K562 (cell line): ENCODE data around the gene SIKE1. TPM values are rescaled to one million over a fixed set of nuclear protein-coding genes. Genes with fewer than 3 reads are reported as not detected.

Experiments
- BDP1 ChIP-seq: IDR thresholded peaks from 3 replicates; pipeline ENCODE4 v1.6.1; 2011; ENCODE audit not compliant: insufficient read length, insufficient read depth
- DDX20 ChIP-seq: fragments of 450-650 bp; IDR thresholded peaks from 2 replicates; pipeline ENCODE4 v1.6.1; 2016; ENCODE audit warnings: missing genetic modification characterization, low read depth, mild to moderate bottlenecking, missing compliant biosample characterization, moderate library complexity
- GABPA ChIP-seq: fragments of 200-800 bp; sonication (Bioruptor generic); conservative IDR thresholded peaks from 2 replicates; pipeline ENCODE4 v1.6.1; 2016; ENCODE audit warnings: low read depth, missing genetic modification characterization, missing compliant biosample characterization
- IRF2 ChIP-seq: sonication (generic); formaldehyde crosslinking; IDR thresholded peaks from 2 replicates; pipeline ENCODE4 v1.8.1; 2022; ENCODE audit warnings: mild to moderate bottlenecking, missing genetic modification reagents
- KLF6 ChIP-seq: fragments of 250-450 bp; sonication (Bioruptor Pico); IDR thresholded peaks from 2 replicates; pipeline ENCODE4 v1.4.0; 2020; ENCODE audit warnings: mild to moderate bottlenecking, moderate library complexity, borderline replicate concordance
- MYC ChIP-seq, 2 experiments: fragments of 250-450 bp in 1 of 2; sonication (Bioruptor Pico) in 1 of 2; IDR thresholded peaks; 2 replicates each; pipeline versions ENCODE4 v1.5.1 to v1.6.1; 2012 to 2021; ENCODE audit warnings: low read depth in 2 of 2, borderline replicate concordance in 1 of 2, improper control_type of control experiment in 1 of 2, low read length in 1 of 2, mild to moderate bottlenecking in 1 of 2, moderate library complexity in 1 of 2
- NR2C2 ChIP-seq, 2 experiments: fragments of 200-800 bp in 1 of 2; sonication (Bioruptor generic) in 1 of 2; sonication (generic) in 1 of 2; formaldehyde crosslinking in 1 of 2; IDR thresholded peaks; 2 replicates each; pipeline versions ENCODE4 v1.6.1 to v1.8.0; 2016 to 2022; ENCODE audit warnings: mild to moderate bottlenecking in 1 of 2, missing compliant biosample characterization in 1 of 2, missing genetic modification characterization in 1 of 2, missing genetic modification reagents in 1 of 2
- NUFIP1 ChIP-seq: fragments of 450-650 bp; IDR thresholded peaks from 2 replicates; pipeline ENCODE4 v1.6.1; 2018; ENCODE audit not compliant: partially characterized antibody
- PHB2 ChIP-seq: fragments of 450-650 bp; IDR thresholded peaks from 2 replicates; pipeline ENCODE4 v1.6.1; 2017; ENCODE audit warnings: low read depth
- RAD51 ChIP-seq: fragments of 450-650 bp; IDR thresholded peaks from 2 replicates; pipeline ENCODE4 v1.7.1; 2016; ENCODE audit warnings: low read depth, mild to moderate bottlenecking, borderline replicate concordance
- RBM17 ChIP-seq: fragments of 200-400 bp; formaldehyde crosslinking; IDR thresholded peaks from 2 replicates; pipeline ENCODE4 v1.6.1; 2017; ENCODE audit warnings: low read depth, mild to moderate bottlenecking, low read length, borderline replicate concordance
- SAFB ChIP-seq: fragments of 200-400 bp; formaldehyde crosslinking; IDR thresholded peaks from 2 replicates; pipeline ENCODE4 v1.6.1; 2017; ENCODE audit warnings: low read depth, low read length, borderline replicate concordance
- SIRT6 ChIP-seq: IDR thresholded peaks from one replicate; pipeline ENCODE4 v1.6.1; 2012; ENCODE audit warnings: low read depth, mild to moderate bottlenecking, control low read depth, inconsistent platforms, low read length, moderate library complexity
- SIX5 ChIP-seq, 2 experiments: IDR thresholded peaks; 2 replicates each; pipeline ENCODE4 v1.6.1; 2011; ENCODE audit warnings: low read length in 2 of 2, borderline replicate concordance in 1 of 2, low read depth in 1 of 2, mild to moderate bottlenecking in 1 of 2, moderate library complexity in 1 of 2; ENCODE audit not compliant: insufficient read depth in 1 of 2
- SP1 ChIP-seq: sonication (generic); formaldehyde crosslinking; IDR thresholded peaks from 2 replicates; pipeline ENCODE4 v1.8.1; 2022; ENCODE audit warnings: mild to moderate bottlenecking, missing genetic modification reagents
- STAG1 ChIP-seq: sonication (generic); formaldehyde crosslinking; IDR thresholded peaks from 2 replicates; pipeline ENCODE4 v1.5.0; 2020; ENCODE audit warnings: missing genetic modification reagents, borderline replicate concordance
- TAF15 ChIP-seq: fragments of 200-400 bp; formaldehyde crosslinking; IDR thresholded peaks from 2 replicates; pipeline ENCODE4 v1.6.1; 2017; ENCODE audit warnings: mild to moderate bottlenecking, low read depth, low read length, moderate library complexity
- TARDBP ChIP-seq: fragments of 450-650 bp; IDR thresholded peaks from 2 replicates; pipeline ENCODE4 v1.6.1; 2016
- ZBED1 ChIP-seq: IDR thresholded peaks from 2 replicates; pipeline ENCODE4 v1.6.1; 2014
- ZBTB1 ChIP-seq: sonication (generic); formaldehyde crosslinking; IDR thresholded peaks from 2 replicates; pipeline ENCODE4 v1.8.1; 2023; ENCODE audit warnings: missing genetic modification reagents, low read depth, mild to moderate bottlenecking, borderline replicate concordance
- ZKSCAN1 ChIP-seq: fragments of 150-350 bp; IDR thresholded peaks from 2 replicates; pipeline ENCODE4 v1.6.1; 2016; ENCODE audit warnings: low read depth, low read length
- ZNF3 ChIP-seq: fragments of 250-450 bp; sonication (Bioruptor Pico); IDR thresholded peaks from 2 replicates; pipeline ENCODE4 v1.5.0; 2021; ENCODE audit warnings: mild to moderate bottlenecking, moderate library complexity
- ZNF316 ChIP-seq: fragments of 450-650 bp; IDR thresholded peaks from 2 replicates; pipeline ENCODE4 v1.6.1; 2016
- ZZZ3 ChIP-seq: fragments of 450-650 bp; IDR thresholded peaks from 2 replicates; pipeline ENCODE4 v1.6.1; 2016; ENCODE audit warnings: antibody characterized with exemption, mild to moderate bottlenecking, moderate library complexity
- polyA plus RNA-seq, 8 experiments: library from polyadenylated mRNA; depleted of rRNA in 4 of 8; stranded (reverse) in 5 of 8; unstranded in 3 of 8; fragments of >200 nt; fragmentation: Nextera tagmentation in 2 of 8; fragmentation: Illumina TruSeq in 1 of 8; extraction: Ambion mirVana in 2 of 8; extraction: Trizol in 1 of 8; gene quantifications; 2 replicates each; pipeline versions ENCODE4 v1.2.1 to v1.2.3, GENCODE V29; 2011 to 2014; ENCODE audit warnings: inconsistent platforms in 1 of 8, missing spikeins in 1 of 8
- total RNA-seq, 7 experiments: library from RNA; depleted of rRNA in 6 of 7; stranded (reverse); fragments of >200 nt in 6 of 7; fragmentation: Illumina TruSeq in 2 of 7; extraction: Trizol in 2 of 7; gene quantifications; 2 replicates each; pipeline versions ENCODE4 v1.2.1 to v1.2.3, GENCODE V29; 2011 to 2021; ENCODE audit warnings: low replicate concordance in 1 of 7
- TF ChIP-seq, protein P1 (sequence below): sonication (generic); formaldehyde crosslinking; IDR thresholded peaks from 2 replicates; pipeline ENCODE4 v1.8.1; 2022; ENCODE audit warnings: missing genetic modification reagents
- TF ChIP-seq, protein P2 (sequence below): sonication (generic); formaldehyde crosslinking; IDR thresholded peaks from 2 replicates; pipeline ENCODE4 v1.5.0; 2020; ENCODE audit warnings: missing genetic modification reagents
- TF ChIP-seq, protein P3 (sequence below): fragments of 250-450 bp; sonication (Bioruptor Pico); IDR thresholded peaks from 2 replicates; pipeline ENCODE4 v1.8.0; 2021; ENCODE audit warnings: moderate library complexity, mild to moderate bottlenecking, inconsistent platforms

Gene SIKE1
- total and polyA plus RNA-seq, 9 of the 15 experiments (the other 6 are each of a cell fraction or from before 2014, with no cell fraction given): 21.8 to 144 (median 76.3) TPM

DNA sequence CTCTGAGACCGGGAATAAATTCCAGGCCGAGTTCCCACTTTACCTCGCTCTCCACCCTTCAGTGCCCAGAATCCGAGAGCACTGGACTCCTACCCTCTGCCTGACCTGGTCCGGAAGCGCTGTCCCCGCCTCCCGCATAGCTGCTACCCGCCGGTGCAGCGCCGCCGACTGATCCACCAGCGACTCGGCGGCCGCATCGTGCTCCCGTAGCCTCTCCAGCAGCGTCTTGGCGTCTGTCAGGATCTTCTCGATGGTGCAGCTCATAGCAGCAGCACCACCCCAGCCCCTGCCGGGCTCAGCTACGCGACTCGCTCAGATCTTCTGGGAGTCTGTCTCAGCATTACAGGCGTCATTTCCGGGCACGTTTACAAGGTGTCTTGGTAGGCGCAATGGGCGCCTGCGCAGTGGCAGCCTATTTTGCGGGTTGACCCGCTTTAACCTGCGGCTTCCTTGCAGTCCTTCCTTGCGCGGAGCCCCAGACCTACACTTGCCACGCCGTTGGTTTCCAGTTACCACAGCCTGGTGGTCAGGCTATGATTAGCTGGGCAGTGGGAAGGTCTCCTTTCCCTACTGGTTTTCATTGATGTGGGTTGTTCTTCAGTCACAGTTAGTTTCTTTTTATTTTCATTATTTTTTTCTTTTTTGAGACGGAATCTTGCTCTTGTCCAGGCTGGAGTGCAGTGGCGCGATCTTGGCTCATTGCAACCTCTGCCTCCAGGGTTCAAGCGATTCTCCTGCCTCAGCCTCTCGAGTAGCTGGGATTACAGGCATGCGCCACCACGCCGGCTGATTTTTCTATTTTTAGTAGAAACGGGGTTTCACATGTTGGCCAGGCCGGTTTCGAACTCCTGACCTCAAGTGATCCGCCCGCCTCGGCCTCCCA lies at the start of gene SIKE1 (continued):
- TF ChIP-seq ZBTB1 (CRISPR knock-in tag) (peak; percentile 35; the same call in 1 of the 2 replicates), SP1 (CRISPR knock-in tag) (no peak), SIX5 (IDR thresholded peaks at IDR 0.05; ENCODE audit: borderline replicate concordance in 1 of 2, insufficient read depth in 1 of 2, low read depth in 1 of 2, low read length in 2 of 2) (peak in 1 of 2 experiments; percentile 15; a peak in 1 of 4 replicates), STAG1 (no peak), NR2C2 (CRISPR knock-in tag; IDR thresholded peaks at IDR 0.05) (no peak), NR2C2 (tag; IDR thresholded peaks at IDR 0.05) (peak; percentile 87), DDX20 (no peak), KLF6 (CRISPR knock-in tag) (no peak), ZNF316 (no peak), ZZZ3 (no peak), ZBED1 (no peak), RAD51 (peak; percentile 14; the same call in 1 of the 2 replicates), PHB2 (0 out of 2 replicates have a peak, but pooled peaks have one; percentile 44), MYC (IDR thresholded peaks at IDR 0.05; ENCODE audit: low read depth, low read length) (peak; percentile 94), MYC (CRISPR knock-in tag; IDR thresholded peaks at IDR 0.05; ENCODE audit: borderline replicate concordance, low read depth) (peak; percentile 38; the same call in 1 of the 2 replicates), TAF15 (no peak), ZNF3 (CRISPR knock-in tag) (no peak), SAFB (no peak), IRF2 (no peak), ZKSCAN1 (peak; percentile 32; the same call in 1 of the 2 replicates), TARDBP (no peak), RBM17 (no peak), SIRT6 (no peak), NUFIP1 (no peak), GABPA (tag) (peak; percentile 96), BDP1 (no peak)
- TF ChIP-seq, protein P1, sequence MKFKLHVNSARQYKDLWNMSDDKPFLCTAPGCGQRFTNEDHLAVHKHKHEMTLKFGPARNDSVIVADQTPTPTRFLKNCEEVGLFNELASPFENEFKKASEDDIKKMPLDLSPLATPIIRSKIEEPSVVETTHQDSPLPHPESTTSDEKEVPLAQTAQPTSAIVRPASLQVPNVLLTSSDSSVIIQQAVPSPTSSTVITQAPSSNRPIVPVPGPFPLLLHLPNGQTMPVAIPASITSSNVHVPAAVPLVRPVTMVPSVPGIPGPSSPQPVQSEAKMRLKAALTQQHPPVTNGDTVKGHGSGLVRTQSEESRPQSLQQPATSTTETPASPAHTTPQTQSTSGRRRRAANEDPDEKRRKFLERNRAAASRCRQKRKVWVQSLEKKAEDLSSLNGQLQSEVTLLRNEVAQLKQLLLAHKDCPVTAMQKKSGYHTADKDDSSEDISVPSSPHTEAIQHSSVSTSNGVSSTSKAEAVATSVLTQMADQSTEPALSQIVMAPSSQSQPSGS: no peak
- TF ChIP-seq, protein P2, sequence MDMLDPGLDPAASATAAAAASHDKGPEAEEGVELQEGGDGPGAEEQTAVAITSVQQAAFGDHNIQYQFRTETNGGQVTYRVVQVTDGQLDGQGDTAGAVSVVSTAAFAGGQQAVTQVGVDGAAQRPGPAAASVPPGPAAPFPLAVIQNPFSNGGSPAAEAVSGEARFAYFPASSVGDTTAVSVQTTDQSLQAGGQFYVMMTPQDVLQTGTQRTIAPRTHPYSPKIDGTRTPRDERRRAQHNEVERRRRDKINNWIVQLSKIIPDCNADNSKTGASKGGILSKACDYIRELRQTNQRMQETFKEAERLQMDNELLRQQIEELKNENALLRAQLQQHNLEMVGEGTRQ: no peak
- TF ChIP-seq, protein P3, sequence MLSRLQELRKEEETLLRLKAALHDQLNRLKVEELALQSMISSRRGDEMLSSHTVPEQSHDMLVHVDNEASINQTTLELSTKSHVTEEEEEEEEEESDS: no peak
